Measurements from ENCODE around the gene IGFBPL1.

DNA sequence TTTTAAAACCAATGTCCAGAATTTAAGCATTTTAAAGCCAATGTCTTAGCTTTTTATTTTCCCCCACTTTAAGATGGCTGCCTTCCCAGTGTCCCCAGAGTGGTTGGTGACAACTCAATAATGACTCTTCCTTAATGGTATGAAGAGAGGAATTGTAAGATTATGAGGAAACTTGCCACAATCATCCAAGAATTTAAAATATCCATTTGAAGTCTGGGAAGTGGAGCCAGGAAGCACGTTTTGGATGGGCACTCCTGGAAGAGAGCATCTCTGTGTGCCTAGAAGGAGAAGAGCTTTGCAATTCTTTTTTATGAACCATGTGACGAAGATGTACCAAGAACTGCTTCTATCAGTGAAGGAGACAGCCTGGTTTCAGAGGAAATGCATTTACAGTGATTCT lies 11.3 kb upstream of the IGFBPL1 start:
- TF ChIP-seq TAF1 (IDR thresholded peaks at IDR 0.05; ENCODE audit: low read depth, low read length) (no peak), RNF2 (IDR thresholded peaks at IDR 0.05; ENCODE audit: borderline replicate concordance, low read depth, low read length, missing control alignments, poor library complexity, severe bottlenecking) (no peak), CREB1 (IDR thresholded peaks at IDR 0.05) (no peak), EZH2 (IDR thresholded peaks at IDR 0.05; ENCODE audit: low read depth, low read length, severe bottlenecking) (no peak)
- TF ChIP-seq, protein P1, sequence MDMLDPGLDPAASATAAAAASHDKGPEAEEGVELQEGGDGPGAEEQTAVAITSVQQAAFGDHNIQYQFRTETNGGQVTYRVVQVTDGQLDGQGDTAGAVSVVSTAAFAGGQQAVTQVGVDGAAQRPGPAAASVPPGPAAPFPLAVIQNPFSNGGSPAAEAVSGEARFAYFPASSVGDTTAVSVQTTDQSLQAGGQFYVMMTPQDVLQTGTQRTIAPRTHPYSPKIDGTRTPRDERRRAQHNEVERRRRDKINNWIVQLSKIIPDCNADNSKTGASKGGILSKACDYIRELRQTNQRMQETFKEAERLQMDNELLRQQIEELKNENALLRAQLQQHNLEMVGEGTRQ (IDR thresholded peaks at IDR 0.05; ENCODE audit: low read length) = no peak

All from H1 (cell line).